T1000 (cell line): ENCODE results near the gene DPF3.

Experiments used
- DNase-seq: peaks from one replicate; lab custom pipeline; 2025; ENCODE audit warnings: mixed read lengths; lab: John Stamatoyannopoulos, UW

Gene DPF3

DNA sequence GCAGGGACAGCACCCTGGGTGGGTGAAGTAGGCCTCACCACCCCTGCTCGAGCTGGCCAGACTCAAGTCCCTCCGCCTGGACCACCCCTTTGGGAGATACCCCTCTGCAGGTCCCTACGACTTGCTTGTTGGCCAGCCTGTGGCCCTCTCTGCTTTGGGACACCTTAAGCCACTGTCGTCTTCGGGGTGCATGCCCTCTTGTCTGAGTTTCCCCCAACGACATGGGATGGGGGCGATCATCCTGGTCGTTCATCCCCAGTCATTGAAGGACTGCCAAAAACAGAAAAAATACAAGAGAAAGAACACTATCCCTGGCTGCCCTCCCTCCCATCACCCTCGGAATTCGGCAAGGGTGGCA lies 151.1 kb downstream of the DPF3 start:
- DNase-seq: no peak

DNA sequence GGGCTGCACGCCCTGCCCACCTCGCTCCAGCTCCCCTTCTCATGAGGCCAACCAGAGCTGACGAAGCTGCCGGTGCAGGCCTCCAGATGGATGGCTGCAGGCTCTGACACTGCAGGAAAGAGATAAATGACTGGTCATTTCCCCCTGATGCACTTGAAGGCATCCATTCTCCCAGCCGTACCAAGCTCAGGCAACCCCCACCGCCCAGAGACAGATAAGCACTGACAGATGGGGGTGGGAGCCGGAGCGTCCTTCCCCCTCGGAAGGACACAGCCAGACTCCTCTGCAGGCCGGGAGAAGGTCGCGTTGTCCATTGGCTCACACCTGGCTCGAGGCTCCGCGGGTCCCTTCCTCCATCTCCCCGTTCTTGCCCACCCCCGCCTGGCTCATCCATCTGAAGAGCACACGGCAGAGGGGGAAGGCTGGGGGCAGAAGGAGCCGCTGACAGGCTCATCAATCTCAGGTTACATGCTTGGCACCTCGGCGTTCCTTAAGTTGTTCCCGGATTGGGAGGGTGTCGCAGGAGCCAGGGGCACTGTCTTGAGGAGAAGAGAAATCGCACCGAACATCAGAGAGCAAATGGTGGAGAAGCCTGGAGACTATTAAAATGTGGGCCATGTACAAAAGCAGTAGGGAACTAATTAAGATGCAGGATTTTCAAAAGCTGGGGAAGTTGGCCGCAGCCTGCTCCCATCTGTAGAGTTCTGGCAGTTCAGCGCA lies 151.6 kb downstream of the DPF3 start:
- DNase-seq: no peak

DNA sequence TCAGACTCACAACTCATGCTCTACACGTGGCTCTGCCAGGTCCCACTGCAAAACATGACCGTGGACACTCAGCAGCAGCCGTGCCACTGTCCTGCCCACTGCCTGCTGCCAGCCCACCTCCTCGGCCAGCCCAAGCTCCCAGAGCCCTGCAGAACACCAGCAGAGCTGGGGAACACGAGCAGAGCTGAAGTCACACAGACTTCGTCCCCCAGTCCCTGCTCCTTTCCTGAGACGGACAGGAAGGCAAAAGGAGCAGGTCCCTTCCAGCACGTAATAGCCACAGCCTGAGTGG lies 152.1 kb downstream of the DPF3 start:
- no peak for DNase-seq

DNA sequence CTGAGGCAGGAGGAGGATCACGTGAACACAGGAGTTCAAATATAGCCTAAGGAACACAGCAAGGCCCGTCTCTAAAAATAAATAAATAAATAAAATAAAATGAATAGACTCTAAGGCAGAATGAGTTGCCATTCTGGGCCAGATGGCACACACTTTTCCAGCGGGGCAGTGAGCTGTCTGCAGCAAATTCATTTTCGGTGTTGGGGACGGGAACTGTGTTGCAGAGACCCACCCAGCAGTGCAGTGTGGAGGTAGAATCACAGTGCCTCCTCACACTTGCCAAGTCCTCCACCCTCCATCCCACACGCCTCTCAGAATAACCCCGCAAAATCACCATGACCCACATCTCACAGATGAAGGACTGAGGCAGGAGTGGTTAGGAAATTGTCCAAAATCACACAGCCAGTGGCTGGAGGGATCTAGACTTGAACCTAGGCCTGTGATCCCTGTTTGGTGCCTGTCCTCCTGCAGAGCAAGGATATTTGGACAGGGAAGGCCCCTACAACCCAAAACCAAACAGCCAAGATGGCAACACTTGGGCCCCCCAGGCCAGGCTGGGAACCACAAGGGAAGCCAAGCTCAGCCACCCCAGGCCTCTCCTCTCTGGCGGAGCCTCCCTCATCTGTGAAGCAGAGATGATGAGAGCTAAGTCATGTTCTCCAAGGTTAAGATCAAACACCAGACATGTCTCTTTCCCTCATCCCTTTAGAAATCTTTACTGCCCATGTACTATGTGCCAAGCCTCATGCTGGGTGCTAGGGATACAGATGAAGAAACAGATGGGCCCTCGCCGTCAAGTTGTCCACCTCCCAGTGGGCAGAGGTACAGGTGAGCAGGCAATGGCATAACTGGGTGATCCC lies 152.7 kb downstream of the DPF3 start:
- DNase-seq: no peak

DNA sequence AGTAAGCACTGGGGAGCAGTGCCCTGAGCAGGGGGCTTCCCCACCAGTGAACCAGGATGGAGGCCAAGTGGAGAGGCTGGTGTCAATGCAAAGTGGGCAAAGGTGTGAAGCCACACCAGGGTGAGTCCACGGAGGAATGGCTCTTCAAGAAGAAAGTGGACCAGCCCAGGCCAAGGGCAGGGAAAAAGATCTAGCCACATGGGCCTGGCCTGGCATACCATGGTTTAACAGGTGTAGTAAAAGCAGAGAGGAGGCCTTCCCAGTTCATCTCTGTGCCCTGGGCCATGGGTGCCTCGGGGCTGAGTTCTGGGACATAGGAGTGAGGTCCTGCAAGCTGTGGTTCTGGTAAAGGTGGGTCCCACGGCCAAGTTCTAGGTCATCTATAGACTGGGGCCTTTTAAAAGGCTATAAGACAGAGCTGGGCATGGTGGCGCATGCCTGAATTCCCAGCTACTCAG lies 153.4 kb downstream of the DPF3 start:
- DNase-seq: no peak

DNA sequence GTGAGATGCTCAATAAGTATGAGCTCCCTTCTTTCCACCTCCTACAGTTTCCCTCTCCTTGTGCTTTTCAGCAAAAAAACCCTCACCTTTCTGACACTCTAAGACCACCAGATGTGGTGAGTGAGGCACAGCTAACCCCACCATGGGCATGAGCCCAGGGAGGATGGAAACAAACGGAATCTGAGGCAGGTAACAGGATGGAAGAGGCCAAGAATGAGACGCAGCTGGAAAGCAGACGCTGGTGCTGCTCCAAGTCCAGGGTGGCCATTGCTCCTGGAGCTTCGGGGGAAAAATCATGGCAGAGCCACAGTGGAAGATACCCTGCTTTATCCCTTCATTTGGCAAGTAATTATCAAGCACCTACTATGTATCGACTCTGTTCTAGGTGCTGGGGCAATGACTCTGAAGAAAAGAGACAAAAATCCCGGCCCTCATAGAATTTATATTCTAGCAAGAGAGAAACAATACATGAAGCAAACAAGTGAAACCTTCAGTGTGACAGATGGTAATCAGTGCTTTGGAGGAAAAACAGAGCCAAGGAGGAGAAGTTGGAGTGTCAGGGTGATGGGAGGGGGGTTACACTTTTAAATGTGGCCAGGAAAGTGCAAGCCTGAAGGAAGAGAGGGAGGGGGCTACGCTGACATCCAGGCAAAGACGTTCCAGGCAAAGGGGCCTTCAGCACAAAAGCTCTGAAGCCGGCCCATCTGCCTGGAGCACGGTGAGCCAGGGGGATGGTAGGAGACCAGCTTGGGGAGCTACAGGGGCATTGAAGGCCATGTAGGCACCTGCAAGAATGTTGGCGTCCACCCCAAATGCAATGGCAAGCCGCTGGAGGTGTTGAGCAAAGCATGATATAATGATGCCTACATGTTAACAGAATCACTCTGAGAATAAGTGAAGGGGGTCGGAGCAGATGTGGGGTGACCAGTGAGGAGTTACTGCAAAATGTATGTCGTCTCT lies 154.2 kb downstream of the DPF3 start:
- DNase-seq: no peak

DNA sequence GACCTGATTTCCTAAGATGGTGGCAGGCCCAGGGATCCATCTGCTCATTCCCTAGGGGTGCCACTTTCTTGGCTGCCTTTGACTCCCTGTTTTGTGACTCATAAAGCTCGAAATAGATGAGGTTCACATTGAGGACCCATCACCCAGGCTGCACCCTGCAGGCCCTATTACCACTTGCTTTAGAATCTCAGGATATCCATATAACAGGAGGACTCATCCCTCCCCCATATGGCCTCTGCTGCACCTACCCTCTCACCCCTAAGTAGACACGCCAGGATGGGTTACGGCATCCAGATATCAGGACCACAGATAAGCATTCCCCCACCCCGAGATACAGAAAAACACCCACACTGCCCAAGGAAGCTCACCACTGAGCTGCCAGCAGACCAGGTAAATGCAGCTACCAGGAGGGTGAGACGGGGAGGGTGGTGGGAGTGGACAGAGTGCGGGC lies 155.7 kb downstream of the DPF3 start:
- DNase-seq: no peak

DNA sequence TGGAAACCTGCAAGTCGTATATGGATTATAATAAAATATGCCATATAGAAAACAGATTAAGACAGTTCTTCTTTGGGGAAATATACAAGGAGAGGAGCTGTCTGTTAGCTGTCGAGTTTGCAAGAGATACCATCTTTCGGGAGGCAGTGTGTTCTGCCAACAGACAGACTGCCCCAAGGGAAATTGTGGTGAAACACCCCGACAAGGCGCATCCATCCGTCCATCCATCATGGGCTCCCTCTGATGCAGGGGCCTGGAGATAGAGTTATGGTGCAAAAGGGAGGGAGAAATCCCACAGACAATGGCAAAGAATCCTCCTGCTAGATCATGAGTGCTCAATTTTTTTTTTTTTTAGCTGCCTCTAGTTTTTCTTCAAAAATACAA lies 156.3 kb downstream of the DPF3 start:
- no peak for DNase-seq

DNA sequence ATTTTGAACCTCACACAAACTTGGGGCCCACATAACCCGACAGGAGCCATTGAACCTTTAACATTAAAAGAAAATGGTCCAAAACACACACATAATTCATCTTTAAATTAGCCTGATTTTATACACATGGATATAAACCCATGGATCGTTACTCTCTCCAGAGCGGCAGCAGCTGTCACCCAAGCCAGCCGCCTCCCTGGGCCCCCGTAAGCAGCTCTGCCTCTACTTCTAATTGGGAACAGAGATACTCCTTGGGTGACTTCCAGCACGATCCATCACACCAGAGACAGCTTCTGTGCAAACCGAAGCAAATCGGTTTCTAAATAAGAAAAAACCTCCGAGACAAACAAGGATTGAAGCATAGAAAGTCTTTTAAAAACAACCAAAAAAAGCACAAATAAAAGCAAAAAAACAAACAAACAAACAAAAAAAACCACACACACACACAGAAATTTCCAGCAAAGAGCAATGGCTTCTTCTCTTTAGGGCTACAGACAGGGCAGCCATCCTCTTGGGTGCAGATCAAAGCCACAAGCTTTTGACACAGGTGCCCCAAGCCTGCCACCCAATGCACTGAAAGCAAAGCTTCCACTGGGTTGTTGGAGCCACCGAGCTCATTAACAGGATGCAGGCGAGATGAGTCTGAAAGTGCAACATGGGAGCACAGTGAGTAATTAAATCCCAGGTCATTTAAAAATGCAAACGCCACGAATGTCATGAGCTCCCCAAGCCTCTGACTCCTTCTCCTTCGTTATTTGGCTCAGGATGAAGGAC lies 156.9 kb downstream of the DPF3 start:
- no peak for DNase-seq

DNA sequence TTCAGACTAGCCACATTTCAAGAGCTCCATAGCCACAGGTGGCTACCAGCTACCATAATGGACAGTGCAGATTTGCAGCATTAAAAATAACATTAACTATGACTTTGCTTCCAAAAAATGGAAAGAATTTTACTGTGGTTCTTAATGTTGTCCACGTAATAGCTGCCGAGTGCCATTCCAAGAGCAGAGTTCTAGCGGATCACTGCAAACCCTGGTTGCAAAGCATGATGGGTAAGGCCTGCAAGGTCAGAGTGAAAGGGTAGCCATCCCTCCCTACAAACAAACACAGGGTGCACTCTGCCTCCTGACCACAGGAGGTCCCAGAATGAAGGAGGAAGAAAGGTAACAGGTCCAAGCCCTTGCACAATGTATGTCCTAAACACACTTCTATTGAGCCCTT lies 157.6 kb downstream of the DPF3 start:
- DNase-seq: no peak

DNA sequence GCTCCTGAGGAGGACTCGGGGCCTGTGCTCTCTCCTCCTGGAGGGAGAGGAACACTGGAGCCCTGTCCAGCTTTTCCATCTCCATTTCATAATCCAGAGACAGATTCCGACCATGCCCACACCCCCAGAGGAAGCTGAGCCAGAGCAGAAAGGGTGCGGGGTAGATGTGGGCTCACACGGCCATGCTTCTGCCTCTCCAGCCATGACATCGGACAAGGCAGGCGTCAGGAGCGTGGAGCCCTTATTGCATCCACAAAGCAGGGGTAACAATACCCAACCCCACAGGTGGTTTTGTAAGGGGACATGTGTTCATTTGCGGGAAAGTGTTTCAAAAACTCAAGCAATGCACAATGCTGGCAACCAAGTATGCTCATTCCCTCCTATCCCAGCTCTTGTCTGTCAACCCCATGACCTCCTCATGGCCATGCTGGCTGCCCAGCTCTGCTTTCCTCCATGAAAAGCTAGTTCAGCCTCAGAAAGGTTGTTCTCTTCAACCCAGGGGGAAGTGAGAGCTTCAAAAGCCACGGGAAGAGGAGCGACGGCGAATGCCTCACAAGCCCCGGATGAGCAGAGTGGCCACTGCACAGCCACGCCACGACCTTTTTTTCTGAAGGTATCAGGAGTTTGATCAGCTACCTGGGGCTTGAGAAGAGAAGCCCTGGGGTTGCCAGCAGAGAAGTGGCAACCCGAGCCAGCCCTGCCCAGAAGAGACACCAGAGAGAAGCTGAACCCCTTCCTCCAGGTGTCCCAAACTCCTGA lies 161.7 kb downstream of the DPF3 start:
- DNase-seq: no peak

DNA sequence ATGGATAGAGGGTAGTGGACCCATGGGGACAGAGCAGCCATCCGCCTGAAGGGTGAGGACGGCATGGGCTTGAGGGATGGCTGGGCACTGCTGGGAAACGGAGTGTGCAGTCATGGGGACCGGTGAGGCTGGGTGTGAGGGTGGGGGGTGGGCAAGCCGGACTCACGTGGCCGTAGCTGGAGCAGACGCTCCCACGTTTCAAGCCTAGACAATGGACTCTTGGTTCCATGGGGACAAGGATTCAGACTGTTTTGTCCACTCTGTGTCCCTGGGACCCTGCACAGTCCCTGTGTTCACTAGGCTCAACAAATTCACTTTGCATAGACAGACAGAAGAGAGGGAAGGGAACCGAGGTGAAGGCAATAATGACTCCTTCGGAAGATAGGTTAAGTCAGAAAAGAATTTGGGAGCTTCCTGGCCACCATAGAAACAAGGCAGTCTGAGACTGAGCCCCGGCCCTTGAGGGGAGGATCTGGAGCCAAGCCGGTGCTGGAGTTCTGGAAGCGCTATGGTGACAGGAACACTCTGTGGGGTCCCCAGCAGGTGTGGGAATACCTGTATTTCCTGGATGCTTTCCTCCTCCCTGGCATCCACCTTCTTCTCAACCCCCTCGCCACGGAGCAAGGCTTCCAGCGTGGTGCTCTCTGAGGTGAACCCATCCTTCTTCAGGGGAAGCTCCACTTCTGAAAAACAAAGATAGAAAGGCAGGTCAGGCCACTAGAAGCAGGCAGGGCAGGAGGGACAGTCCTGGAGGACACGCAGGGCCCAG lies 162.5 kb downstream of the DPF3 start:
- no peak for DNase-seq

DNA sequence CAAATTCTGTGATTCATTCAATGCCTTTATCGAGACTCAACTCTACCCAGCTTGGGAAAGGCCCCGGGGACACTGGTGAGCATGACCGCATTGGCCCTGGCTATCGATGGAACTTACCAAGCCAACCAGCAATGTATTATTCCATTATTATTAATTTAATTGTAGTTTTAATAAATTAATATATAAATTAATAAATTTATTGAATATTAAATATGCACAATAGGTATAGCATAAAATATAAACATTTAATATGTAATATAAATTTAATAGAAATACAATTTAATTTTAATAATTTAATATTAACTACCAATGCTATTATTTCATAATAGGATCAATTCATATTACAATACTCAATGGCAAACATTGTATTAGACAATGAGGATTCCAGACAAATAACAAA lies 163.4 kb downstream of the DPF3 start:
- DNase-seq: no peak

DNA sequence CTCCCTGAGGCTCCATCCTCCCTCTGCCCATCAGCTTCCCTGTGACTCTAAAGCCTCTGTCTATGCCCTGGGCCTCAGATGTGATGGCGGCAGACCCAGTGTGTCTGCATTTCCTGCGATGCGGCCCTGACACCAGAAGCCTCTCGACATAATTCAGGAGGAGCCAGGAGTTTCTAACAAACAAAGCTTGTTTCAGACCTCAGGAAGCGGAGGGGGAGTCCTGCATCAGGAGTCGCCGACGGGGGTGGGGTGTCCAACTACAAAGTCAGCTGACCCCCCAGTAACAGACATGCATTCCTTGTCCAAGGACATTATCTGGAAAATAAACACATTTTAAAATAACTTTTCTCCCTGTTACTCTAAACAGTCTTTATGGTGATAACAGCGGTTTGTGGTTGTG lies 167.5 kb downstream of the DPF3 start:
- no peak for DNase-seq

DNA sequence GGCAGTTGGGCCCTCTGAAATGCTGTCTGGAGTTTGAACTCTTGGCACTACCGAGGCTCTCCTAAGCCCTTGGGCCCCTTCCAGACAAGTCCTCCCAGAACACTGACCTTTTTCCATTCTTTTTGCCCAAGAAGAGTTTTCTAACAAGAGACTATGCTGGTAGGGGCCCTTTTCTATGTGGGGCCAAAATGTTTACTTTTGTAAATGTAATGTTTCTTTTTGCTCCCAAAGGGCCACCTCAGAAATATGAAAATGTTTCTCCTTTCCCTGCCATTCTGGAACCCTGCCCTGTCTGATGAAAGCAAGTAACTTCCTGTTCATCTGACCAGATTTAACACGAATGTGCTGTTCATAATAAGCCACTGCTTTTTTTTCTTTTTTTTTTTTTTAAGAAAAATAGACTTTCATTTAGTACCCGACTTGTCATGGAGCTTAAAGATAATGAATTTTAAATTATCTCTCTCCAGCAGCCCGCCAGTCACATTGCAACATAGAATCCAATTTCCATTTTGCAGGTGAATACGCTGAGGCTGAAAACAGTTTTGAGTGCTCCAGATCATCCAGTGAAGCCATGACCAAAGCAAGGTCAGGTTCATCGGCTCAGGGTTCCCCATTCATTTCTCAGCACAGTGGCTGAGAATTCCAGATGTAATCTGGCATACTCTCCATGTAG lies 169.9 kb downstream of the DPF3 start:
- no peak for DNase-seq

DNA sequence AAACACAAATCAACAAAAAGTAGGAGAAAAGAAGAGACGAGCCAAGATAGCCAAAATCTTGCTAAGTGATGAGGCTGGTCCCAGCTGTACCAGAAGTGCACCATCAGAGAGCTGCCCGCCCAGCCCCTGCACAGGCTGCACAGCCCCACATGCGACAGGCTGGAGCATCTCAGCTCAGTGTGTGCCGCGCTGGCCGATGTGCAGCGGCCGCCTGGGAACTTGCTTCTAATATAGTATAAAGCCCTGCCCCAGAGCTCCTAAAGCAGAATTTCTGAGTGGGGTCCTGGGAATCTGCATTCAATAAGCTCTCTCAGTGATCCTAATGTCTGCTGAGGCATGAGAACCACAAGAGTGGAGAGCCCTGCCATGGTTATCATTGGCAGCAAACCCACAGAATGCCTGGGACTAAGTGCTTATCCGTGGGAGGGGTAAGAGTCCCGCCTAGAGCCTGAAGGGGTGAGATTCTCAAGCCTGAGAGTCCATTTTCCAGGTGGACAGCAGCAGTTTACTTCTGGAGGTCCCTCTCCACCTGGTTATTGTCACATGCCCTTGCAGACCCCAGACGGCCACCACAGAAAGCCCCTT lies 171.6 kb downstream of the DPF3 start:
- no peak for DNase-seq

DNA sequence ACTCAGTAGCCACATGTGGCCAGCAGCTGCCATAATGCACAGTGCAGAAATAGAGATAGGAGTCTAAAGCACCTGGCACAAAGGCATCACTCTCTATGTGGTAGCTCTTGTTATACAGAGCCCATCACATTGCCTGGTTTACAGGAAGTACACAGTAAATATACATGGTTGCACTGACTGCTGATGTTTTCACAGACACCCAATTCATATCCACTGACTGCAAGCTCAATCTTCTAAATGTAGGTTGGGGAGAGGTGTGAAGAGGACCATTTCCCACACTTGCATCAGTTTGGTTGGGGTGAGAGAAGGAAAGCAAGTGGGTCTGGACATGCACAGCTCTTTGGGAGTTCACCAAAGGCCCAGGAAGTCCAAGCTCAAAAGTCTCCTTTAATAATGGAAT lies 172.8 kb downstream of the DPF3 start:
- no peak for DNase-seq

DNA sequence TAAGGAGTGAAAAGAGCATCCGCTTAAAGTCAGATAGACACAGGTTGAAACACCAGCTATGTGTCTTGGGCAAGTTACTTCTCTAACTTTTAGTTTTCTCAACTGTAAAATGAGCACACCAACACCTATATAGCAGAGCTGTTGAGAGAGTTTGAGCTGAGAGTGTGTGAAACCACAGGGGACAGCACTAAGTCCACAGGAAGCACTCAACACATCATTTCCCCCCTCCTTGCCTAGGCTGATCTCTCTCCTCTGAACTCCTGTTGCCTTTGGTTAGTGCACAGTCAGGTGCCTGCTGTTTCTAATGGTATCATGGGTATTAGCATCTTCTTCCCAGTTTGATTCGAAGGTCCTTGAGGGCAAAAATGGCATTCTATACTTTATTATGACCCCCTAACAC lies 176.7 kb downstream of the DPF3 start:
- DNase-seq: no peak

DNA sequence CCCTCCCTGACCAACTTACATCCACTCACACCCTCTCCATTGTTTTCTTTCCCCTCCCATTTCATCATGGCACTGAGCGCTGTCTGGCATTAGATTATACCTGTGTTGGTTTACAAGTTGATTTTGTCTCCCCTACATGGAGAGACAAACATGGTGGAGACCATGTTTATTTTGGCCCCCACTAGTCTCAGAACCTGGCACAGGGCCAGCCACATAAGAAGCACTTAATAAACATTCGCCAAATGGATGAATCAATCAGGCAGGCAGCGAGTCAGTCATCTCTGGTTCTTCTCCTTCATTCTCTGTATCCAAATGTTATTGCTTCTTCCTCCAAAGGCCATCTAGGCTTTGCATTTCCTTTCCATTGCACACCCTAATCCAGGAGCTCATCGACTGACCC lies 177.4 kb downstream of the DPF3 start:
- DNase-seq: no peak
